WTC11 (cell line): Measurements from ENCODE around the gene CCNQ. TPM values are rescaled to one million over a fixed set of nuclear protein-coding genes. Genes with fewer than 3 reads are reported as not detected.

Experiments used
- ATAC-seq: fragments of 200-7000 bp; cut with Tn5 transposase; 2 replicates; pipeline ENCODE4 v1.10.0; 2021; ENCODE audit warnings: mild to moderate bottlenecking, moderate library complexity
- CTCF ChIA-PET: fragments of 300-600 bp; sonication (Branson Sonifier 250); formaldehyde crosslinking; loops from one replicate; lab custom pipeline; 2021; ENCODE audit warnings: antibody characterized with exemption; lab: Charles Lee
- POLR2A ChIA-PET: fragments of 350-600 bp; sonication (Branson Sonifier 250); formaldehyde crosslinking; loops from one replicate; lab custom pipeline; 2021; ENCODE audit warnings: antibody characterized with exemption; lab: Charles Lee
- DNase-seq: peaks from one replicate; pipeline ENCODE4 v3.0.0; 2021; ENCODE audit warnings: low spot score
- H3K27ac Mint-ChIP-seq: 2 replicates; pipeline ENCODE4 v1.8.0; 2021; ENCODE audit warnings: mixed read lengths
- H3K27me3 Mint-ChIP-seq: 2 replicates; pipeline ENCODE4 v1.8.0; 2021; ENCODE audit warnings: low read depth, mild to moderate bottlenecking, moderate library complexity, mixed read lengths
- H3K36me3 Mint-ChIP-seq: 2 replicates; pipeline ENCODE4 v1.8.0; 2021; ENCODE audit warnings: mixed read lengths
- H3K4me1 Mint-ChIP-seq: 2 replicates; pipeline ENCODE4 v1.8.0; 2022; ENCODE audit warnings: mixed read lengths
- H3K4me3 Mint-ChIP-seq: 2 replicates; pipeline ENCODE4 v1.8.0; 2021; ENCODE audit warnings: mild to moderate bottlenecking, moderate library complexity, mixed read lengths
- H3K9me3 Mint-ChIP-seq: 2 replicates; pipeline ENCODE4 v1.8.0; 2021; ENCODE audit warnings: mixed read lengths
- ATF1 ChIP-seq: sonication (generic); formaldehyde crosslinking; IDR thresholded peaks from 2 replicates; pipeline ENCODE4 v1.8.1; 2023; ENCODE audit warnings: mild to moderate bottlenecking, moderate library complexity, missing genetic modification reagents
- ATF3 ChIP-seq: sonication (generic); formaldehyde crosslinking; conservative IDR thresholded peaks from 2 replicates; pipeline ENCODE4 v1.8.1; 2022; ENCODE audit warnings: mild to moderate bottlenecking, missing genetic modification reagents
- ATF6 ChIP-seq: sonication (generic); formaldehyde crosslinking; IDR thresholded peaks from 2 replicates; pipeline ENCODE4 v1.8.1; 2023; ENCODE audit warnings: mild to moderate bottlenecking, missing genetic modification reagents
- CBFB ChIP-seq: sonication (generic); formaldehyde crosslinking; IDR thresholded peaks from 2 replicates; pipeline ENCODE4 v1.8.1; 2022; ENCODE audit warnings: mild to moderate bottlenecking, low read depth, missing genetic modification reagents
- CREM ChIP-seq: sonication (generic); formaldehyde crosslinking; IDR thresholded peaks from 2 replicates; pipeline ENCODE4 v1.8.1; 2022; ENCODE audit warnings: mild to moderate bottlenecking, missing genetic modification reagents, moderate library complexity
- ELF4 ChIP-seq: sonication (generic); formaldehyde crosslinking; IDR thresholded peaks from 2 replicates; pipeline ENCODE4 v1.8.1; 2022; ENCODE audit warnings: low read depth, mild to moderate bottlenecking, moderate library complexity, missing genetic modification reagents
- HMGXB4 ChIP-seq: sonication (generic); formaldehyde crosslinking; IDR thresholded peaks from 2 replicates; pipeline ENCODE4 v1.8.1; 2023; ENCODE audit warnings: mild to moderate bottlenecking, moderate library complexity, missing genetic modification reagents
- JAZF1 ChIP-seq: fragments of 250-450 bp; sonication (Bioruptor Pico); IDR thresholded peaks from 2 replicates; pipeline ENCODE4 v1.9.0; 2021; ENCODE audit warnings: moderate library complexity, mild to moderate bottlenecking, inconsistent platforms
- NFE2L1 ChIP-seq: sonication (generic); formaldehyde crosslinking; IDR thresholded peaks from 2 replicates; pipeline ENCODE4 v1.8.1; 2023; ENCODE audit warnings: missing genetic modification reagents
- NFYB ChIP-seq: sonication (generic); formaldehyde crosslinking; conservative IDR thresholded peaks from 2 replicates; pipeline ENCODE4 v1.8.0; 2022; ENCODE audit warnings: low read depth, missing genetic modification reagents
- NR1H2 ChIP-seq: sonication (generic); formaldehyde crosslinking; IDR thresholded peaks from 2 replicates; pipeline ENCODE4 v1.9.0; 2021; ENCODE audit warnings: mild to moderate bottlenecking, moderate library complexity, missing genetic modification reagents
- SMAD4 ChIP-seq: sonication (generic); formaldehyde crosslinking; IDR thresholded peaks from 2 replicates; pipeline ENCODE4 v1.8.0; 2022; ENCODE audit warnings: mild to moderate bottlenecking, missing genetic modification reagents
- SOX15 ChIP-seq: fragments of 250-450 bp; sonication (Bioruptor Pico); IDR thresholded peaks from 2 replicates; pipeline ENCODE4 v1.9.0; 2021; ENCODE audit warnings: mild to moderate bottlenecking
- ZBTB21 ChIP-seq: sonication (generic); formaldehyde crosslinking; IDR thresholded peaks from 2 replicates; pipeline ENCODE4 v1.8.1; 2023; ENCODE audit warnings: mild to moderate bottlenecking, missing genetic modification reagents, borderline replicate concordance
- ZNF138 ChIP-seq: sonication (generic); formaldehyde crosslinking; conservative IDR thresholded peaks from 2 replicates; pipeline ENCODE4 v1.8.1; 2022; ENCODE audit warnings: mild to moderate bottlenecking, moderate library complexity, missing genetic modification reagents
- ZNF263 ChIP-seq: sonication (generic); formaldehyde crosslinking; IDR thresholded peaks from 2 replicates; pipeline ENCODE4 v1.8.1; 2022; ENCODE audit warnings: low read depth, mild to moderate bottlenecking, moderate library complexity, missing genetic modification reagents
- ZNF317 ChIP-seq: sonication (generic); formaldehyde crosslinking; IDR thresholded peaks from 2 replicates; pipeline ENCODE4 v1.8.1; 2023; ENCODE audit warnings: low read depth, mild to moderate bottlenecking, moderate library complexity, missing genetic modification reagents, borderline replicate concordance
- total RNA-seq: library from RNA; stranded (reverse); gene quantifications from 3 replicates; pipeline ENCODE4 v1.2.3, GENCODE V29; 2021
- TF ChIP-seq, protein P1 (sequence below): sonication (generic); formaldehyde crosslinking; IDR thresholded peaks from 2 replicates; pipeline ENCODE4 v1.8.1; 2023; ENCODE audit warnings: mild to moderate bottlenecking, missing genetic modification reagents, borderline replicate concordance
- TF ChIP-seq, protein P2 (sequence below): sonication (generic); formaldehyde crosslinking; IDR thresholded peaks from 2 replicates; pipeline ENCODE4 v1.8.1; 2023; ENCODE audit warnings: mild to moderate bottlenecking, missing genetic modification reagents
- TF ChIP-seq, protein P3 (sequence below): sonication (generic); formaldehyde crosslinking; IDR thresholded peaks from 2 replicates; pipeline ENCODE4 v1.8.0; 2022; ENCODE audit warnings: missing genetic modification reagents

Gene CCNQ
- total RNA-seq, 1 experiment from 2014 or later, result 17.4 TPM

DNA sequence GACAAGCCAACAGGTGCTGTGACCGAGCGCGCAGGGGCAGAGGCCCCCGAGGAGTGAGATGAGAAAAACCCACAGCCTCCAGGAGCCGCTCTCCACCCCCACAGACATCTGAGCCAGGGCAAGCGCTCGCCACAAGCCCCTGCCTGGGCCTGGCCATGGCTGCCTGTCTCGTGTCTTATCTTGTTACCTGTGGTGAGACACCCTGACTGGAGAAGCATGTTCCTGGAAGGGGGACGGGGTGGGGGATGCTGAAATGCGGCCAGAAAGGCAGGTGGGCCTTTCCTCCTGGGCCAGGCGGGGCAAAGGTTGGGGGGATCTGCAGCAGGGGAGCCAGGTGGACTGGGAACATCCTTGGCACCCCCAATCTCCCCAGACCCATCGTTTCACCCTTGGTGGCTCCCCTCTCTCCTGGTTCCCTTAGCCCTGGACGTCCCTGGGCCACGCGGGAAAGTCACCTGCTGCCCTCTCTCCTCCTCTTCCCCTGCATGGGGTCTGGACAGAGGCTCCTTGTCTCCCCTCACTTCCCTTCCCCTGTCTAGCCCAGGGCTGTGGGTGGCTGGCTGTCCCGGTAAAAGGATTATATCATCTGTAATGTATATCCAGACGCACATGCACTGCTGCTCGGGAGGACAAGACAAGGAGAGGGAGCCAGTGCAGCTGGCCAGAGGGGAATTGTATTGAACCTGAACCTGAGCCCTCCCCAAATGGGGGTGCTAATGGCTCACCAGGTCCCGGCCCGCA, 39.7 kb upstream of the CCNQ start:
- Mint-ChIP-seq H3K9me3 (no peaks in the 10 kb centered on the region), H3K4me1 (peaks cover 10% of the 10 kb centered on the region), H3K36me3 (no peaks in the 10 kb centered on the region), H3K4me3 (no peak overlapping the region), H3K27ac (no peak overlapping the region), H3K27me3 (peaks cover 29% of the 10 kb centered on the region)
- POLR2A ChIA-PET, result no interaction called here
- TF ChIP-seq, protein P1, sequence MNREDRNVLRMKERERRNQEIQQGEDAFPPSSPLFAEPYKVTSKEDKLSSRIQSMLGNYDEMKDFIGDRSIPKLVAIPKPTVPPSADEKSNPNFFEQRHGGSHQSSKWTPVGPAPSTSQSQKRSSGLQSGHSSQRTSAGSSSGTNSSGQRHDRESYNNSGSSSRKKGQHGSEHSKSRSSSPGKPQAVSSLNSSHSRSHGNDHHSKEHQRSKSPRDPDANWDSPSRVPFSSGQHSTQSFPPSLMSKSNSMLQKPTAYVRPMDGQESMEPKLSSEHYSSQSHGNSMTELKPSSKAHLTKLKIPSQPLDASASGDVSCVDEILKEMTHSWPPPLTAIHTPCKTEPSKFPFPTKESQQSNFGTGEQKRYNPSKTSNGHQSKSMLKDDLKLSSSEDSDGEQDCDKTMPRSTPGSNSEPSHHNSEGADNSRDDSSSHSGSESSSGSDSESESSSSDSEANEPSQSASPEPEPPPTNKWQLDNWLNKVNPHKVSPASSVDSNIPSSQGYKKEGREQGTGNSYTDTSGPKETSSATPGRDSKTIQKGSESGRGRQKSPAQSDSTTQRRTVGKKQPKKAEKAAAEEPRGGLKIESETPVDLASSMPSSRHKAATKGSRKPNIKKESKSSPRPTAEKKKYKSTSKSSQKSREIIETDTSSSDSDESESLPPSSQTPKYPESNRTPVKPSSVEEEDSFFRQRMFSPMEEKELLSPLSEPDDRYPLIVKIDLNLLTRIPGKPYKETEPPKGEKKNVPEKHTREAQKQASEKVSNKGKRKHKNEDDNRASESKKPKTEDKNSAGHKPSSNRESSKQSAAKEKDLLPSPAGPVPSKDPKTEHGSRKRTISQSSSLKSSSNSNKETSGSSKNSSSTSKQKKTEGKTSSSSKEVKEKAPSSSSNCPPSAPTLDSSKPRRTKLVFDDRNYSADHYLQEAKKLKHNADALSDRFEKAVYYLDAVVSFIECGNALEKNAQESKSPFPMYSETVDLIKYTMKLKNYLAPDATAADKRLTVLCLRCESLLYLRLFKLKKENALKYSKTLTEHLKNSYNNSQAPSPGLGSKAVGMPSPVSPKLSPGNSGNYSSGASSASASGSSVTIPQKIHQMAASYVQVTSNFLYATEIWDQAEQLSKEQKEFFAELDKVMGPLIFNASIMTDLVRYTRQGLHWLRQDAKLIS (CRISPR knock-in tag), result no peak
- TF ChIP-seq ZNF138 (CRISPR knock-in tag), result no peak
- TF ChIP-seq SOX15 (CRISPR knock-in tag), result no peak
- TF ChIP-seq ZNF317 (CRISPR knock-in tag), result no peak
- no peak for TF ChIP-seq ZBTB21
- TF ChIP-seq ATF3 (CRISPR knock-in tag), result no peak
- no peak for TF ChIP-seq ELF4
- no peak for TF ChIP-seq ATF1
- TF ChIP-seq, protein P2, sequence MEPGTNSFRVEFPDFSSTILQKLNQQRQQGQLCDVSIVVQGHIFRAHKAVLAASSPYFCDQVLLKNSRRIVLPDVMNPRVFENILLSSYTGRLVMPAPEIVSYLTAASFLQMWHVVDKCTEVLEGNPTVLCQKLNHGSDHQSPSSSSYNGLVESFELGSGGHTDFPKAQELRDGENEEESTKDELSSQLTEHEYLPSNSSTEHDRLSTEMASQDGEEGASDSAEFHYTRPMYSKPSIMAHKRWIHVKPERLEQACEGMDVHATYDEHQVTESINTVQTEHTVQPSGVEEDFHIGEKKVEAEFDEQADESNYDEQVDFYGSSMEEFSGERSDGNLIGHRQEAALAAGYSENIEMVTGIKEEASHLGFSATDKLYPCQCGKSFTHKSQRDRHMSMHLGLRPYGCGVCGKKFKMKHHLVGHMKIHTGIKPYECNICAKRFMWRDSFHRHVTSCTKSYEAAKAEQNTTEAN (CRISPR knock-in tag), result no peak
- no peak for TF ChIP-seq ATF6 (CRISPR knock-in tag)
- no peak for TF ChIP-seq NR1H2 (CRISPR knock-in tag)
- TF ChIP-seq HMGXB4 (CRISPR knock-in tag), result no peak
- TF ChIP-seq CBFB, result no peak
- TF ChIP-seq, protein P3, sequence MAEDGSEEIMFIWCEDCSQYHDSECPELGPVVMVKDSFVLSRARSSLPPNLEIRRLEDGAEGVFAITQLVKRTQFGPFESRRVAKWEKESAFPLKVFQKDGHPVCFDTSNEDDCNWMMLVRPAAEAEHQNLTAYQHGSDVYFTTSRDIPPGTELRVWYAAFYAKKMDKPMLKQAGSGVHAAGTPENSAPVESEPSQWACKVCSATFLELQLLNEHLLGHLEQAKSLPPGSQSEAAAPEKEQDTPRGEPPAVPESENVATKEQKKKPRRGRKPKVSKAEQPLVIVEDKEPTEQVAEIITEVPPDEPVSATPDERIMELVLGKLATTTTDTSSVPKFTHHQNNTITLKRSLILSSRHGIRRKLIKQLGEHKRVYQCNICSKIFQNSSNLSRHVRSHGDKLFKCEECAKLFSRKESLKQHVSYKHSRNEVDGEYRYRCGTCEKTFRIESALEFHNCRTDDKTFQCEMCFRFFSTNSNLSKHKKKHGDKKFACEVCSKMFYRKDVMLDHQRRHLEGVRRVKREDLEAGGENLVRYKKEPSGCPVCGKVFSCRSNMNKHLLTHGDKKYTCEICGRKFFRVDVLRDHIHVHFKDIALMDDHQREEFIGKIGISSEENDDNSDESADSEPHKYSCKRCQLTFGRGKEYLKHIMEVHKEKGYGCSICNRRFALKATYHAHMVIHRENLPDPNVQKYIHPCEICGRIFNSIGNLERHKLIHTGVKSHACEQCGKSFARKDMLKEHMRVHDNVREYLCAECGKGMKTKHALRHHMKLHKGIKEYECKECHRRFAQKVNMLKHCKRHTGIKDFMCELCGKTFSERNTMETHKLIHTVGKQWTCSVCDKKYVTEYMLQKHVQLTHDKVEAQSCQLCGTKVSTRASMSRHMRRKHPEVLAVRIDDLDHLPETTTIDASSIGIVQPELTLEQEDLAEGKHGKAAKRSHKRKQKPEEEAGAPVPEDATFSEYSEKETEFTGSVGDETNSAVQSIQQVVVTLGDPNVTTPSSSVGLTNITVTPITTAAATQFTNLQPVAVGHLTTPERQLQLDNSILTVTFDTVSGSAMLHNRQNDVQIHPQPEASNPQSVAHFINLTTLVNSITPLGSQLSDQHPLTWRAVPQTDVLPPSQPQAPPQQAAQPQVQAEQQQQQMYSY, result no peak
- no peak for TF ChIP-seq NFYB
- TF ChIP-seq SMAD4, result no peak
- TF ChIP-seq CREM (CRISPR knock-in tag), result no peak
- TF ChIP-seq NFE2L1 (CRISPR knock-in tag), result no peak
- TF ChIP-seq ZNF263 (CRISPR knock-in tag), result no peak
- TF ChIP-seq JAZF1 (CRISPR knock-in tag), result no peak
- no peak for DNase-seq
- CTCF ChIA-PET, result interaction anchor here (3.1 kb wide), 1 partner anchor 9 kb away, joined by 106 read pairs; the partner anchor contains the start of gene DUSP9
- no peak for ATAC-seq
